ENCODE measurements around the gene EPN1. TPM values are rescaled to one million over a fixed set of nuclear protein-coding genes. Genes with fewer than 3 reads are reported as not detected.

Gene EPN1
- total and polyA plus RNA-seq, 2 of the 13 experiments (the other 11 are each of a cell fraction or from before 2014, with no cell fraction given), result 28.9 to 31.7 TPM

GRCh38 chr19:55643003-55643886, 31.8 kb upstream of the EPN1 start, which contains the start of gene ZNF581 (continued):
- TF ChIP-seq PATZ1 (CRISPR knock-in tag; IDR thresholded peaks at IDR 0.05) (peak; percentile 92), HOXA3 (CRISPR knock-in tag; IDR thresholded peaks at IDR 0.05) (peak; percentile 77), SRF (IDR thresholded peaks at IDR 0.05; ENCODE audit: low read depth, low read length) (0 out of 2 replicates have a peak, but pooled peaks have one; percentile 39), UBTF (CRISPR knock-in tag; IDR thresholded peaks at IDR 0.05) (peak; percentile 77), ZNF773 (CRISPR knock-in tag; IDR thresholded peaks at IDR 0.05; ENCODE audit: borderline replicate concordance) (no peak), MAFK (conservative IDR thresholded peaks at IDR 0.05 in 1 of 2, IDR thresholded peaks at IDR 0.05 in 1 of 2; ENCODE audit: low read length in 2 of 2) (no peak), ZSCAN29 (CRISPR knock-in tag; conservative IDR thresholded peaks at IDR 0.05) (peak; percentile 61; the same call in 1 of the 2 replicates), ZNF710 (CRISPR knock-in tag; IDR thresholded peaks at IDR 0.05; ENCODE audit: borderline replicate concordance) (0 out of 2 replicates have a peak, but pooled peaks have one; percentile 18), CEBPG (CRISPR knock-in tag; IDR thresholded peaks at IDR 0.05) (no peak), TFDP2 (CRISPR knock-in tag; IDR thresholded peaks at IDR 0.05) (0 out of 2 replicates have a peak, but pooled peaks have one; percentile 17), ZNF556 (CRISPR knock-in tag; IDR thresholded peaks at IDR 0.05; ENCODE audit: borderline replicate concordance) (no peak), ZNF230 (CRISPR knock-in tag; IDR thresholded peaks at IDR 0.05) (0 out of 2 replicates have a peak, but pooled peaks have one; percentile 25), XRCC5 (optimal IDR thresholded peaks at IDR 0.05; ENCODE audit: low read length) (peak; percentile 84), TFDP1 (CRISPR knock-in tag; IDR thresholded peaks at IDR 0.05; ENCODE audit: borderline replicate concordance) (peak; percentile 27; the same call in 1 of the 2 replicates), ZNF362 (CRISPR knock-in tag; IDR thresholded peaks at IDR 0.05; ENCODE audit: borderline replicate concordance) (peak; percentile 26; the same call in 1 of the 2 replicates), ZNF557 (CRISPR knock-in tag; IDR thresholded peaks at IDR 0.05) (no peak), TBX3 (IDR thresholded peaks at IDR 0.05; ENCODE audit: borderline replicate concordance) (no peak), ZMYM2 (CRISPR knock-in tag; IDR thresholded peaks at IDR 0.05) (no peak)
